CD8-positive, alpha-beta memory T cell (primary cell): ENCODE data around the gene ITGB8. TPM values are rescaled to one million over a fixed set of nuclear protein-coding genes. Genes with fewer than 3 reads are reported as not detected.
"Not testable (repeated sequence)": the region's sequence is repeated elsewhere in the genome, so short reads cannot be mapped to it uniquely, and the experiment has no call there.

Experiments used
- CTCF ChIA-PET: fragments of 350-600 bp; sonication (Branson Sonifier 250); formaldehyde crosslinking; loops from one replicate; lab custom pipeline; 2021; ENCODE audit warnings: antibody characterized with exemption; lab: Charles Lee
- POLR2A ChIA-PET: fragments of 350-600 bp; sonication (Branson Sonifier 250); formaldehyde crosslinking; loops from one replicate; lab custom pipeline; 2021; ENCODE audit warnings: antibody characterized with exemption; lab: Charles Lee
- DNase-seq, 5 donors: peaks; one replicate each; pipeline versions ENCODE4 v3.0.0 to v3.0.0-alpha.2; 2020 to 2022; ENCODE audit warnings: mixed read lengths in 1 of 5
- H3K27ac ChIP-seq: one replicate; pipeline ENCODE4 v1.7.0; 2013; ENCODE audit warnings: low read depth, mild to moderate bottlenecking, low read length, moderate library complexity
- H3K27me3 ChIP-seq: 2 replicates; pipeline ENCODE4 v1.7.0; 2013; ENCODE audit warnings: low read length, mild to moderate bottlenecking; ENCODE audit not compliant: insufficient read depth, poor library complexity, severe bottlenecking
- H3K36me3 ChIP-seq: 2 replicates; pipeline ENCODE4 v1.7.0; 2013; ENCODE audit warnings: mild to moderate bottlenecking, low read length, moderate library complexity; ENCODE audit not compliant: insufficient read depth
- H3K4me1 ChIP-seq: 2 replicates; pipeline ENCODE4 v1.7.0; 2013; ENCODE audit warnings: mild to moderate bottlenecking, low read length, moderate library complexity; ENCODE audit not compliant: insufficient read depth
- H3K4me3 ChIP-seq: 2 replicates; pipeline ENCODE4 v1.7.0; 2013; ENCODE audit warnings: mild to moderate bottlenecking, low read length
- H3K9me3 ChIP-seq: 2 replicates; pipeline ENCODE4 v1.7.0; 2013; ENCODE audit warnings: mild to moderate bottlenecking, low read length
- H3K27ac Mint-ChIP-seq, 8 donors: one replicate each; pipeline ENCODE4 v1.8.0; 2020 to 2021; ENCODE audit warnings: mixed read lengths in 8 of 8, mild to moderate bottlenecking in 6 of 8, inconsistent platforms in 3 of 8, moderate library complexity in 3 of 8
- H3K27me3 Mint-ChIP-seq, 2 donors: one replicate each; pipeline ENCODE4 v1.8.0; 2020 to 2021; ENCODE audit warnings: mixed read lengths in 2 of 2, mild to moderate bottlenecking in 1 of 2, moderate library complexity in 1 of 2
- H3K36me3 Mint-ChIP-seq, 3 donors: one replicate each; pipeline ENCODE4 v1.8.0; 2020 to 2021; ENCODE audit warnings: mixed read lengths in 3 of 3, inconsistent platforms in 1 of 3, mild to moderate bottlenecking in 1 of 3
- H3K4me1 Mint-ChIP-seq, 3 donors: one replicate each; pipeline ENCODE4 v1.8.0; 2020 to 2021; ENCODE audit warnings: mixed read lengths in 3 of 3, inconsistent platforms in 1 of 3, mild to moderate bottlenecking in 1 of 3
- H3K4me3 Mint-ChIP-seq, 7 donors: one replicate each; pipeline ENCODE4 v1.8.0; 2020 to 2021; ENCODE audit warnings: mixed read lengths in 7 of 7, mild to moderate bottlenecking in 6 of 7, moderate library complexity in 4 of 7, inconsistent platforms in 2 of 7
- H3K9me3 Mint-ChIP-seq, 5 donors: one replicate each; pipeline ENCODE4 v1.8.0; 2020 to 2022; ENCODE audit warnings: mixed read lengths in 5 of 5, mild to moderate bottlenecking in 3 of 5, moderate library complexity in 2 of 5, inconsistent platforms in 1 of 5
- polyA plus RNA-seq: library from polyadenylated mRNA; unstranded; fragments of 300-500 nt; fragmentation: Illumina TruSeq; gene quantifications from one replicate; pipeline ENCODE4 v1.2.3, GENCODE V29; 2021
- total RNA-seq, 2 experiments: library from RNA; stranded (reverse); gene quantifications; one replicate each; pipeline ENCODE4 v1.2.3, GENCODE V29; 2021

ITGB8 gene
- total and polyA plus RNA-seq, 3 experiments from 2014 or later: 0.11 to 0.27 TPM; not detected in 1

GRCh38 chr7:20302300-20302699 lies 28.4 kb upstream of the ITGB8 start:
- H3K4me3 ChIP-seq, H3K27ac ChIP-seq, H3K36me3 ChIP-seq, H3K36me3 Mint-ChIP-seq, CTCF ChIA-PET, H3K9me3 ChIP-seq, DNase-seq, H3K4me3 Mint-ChIP-seq, H3K27ac Mint-ChIP-seq, H3K27me3 Mint-ChIP-seq, H3K27me3 ChIP-seq, H3K9me3 Mint-ChIP-seq, POLR2A ChIA-PET, H3K4me1 ChIP-seq: not testable (repeated sequence)
- peaks cover 4 to 12% (median 8%) of the 10 kb centered on the region in 3 donors for H3K4me1 Mint-ChIP-seq

- POLR2A ChIA-PET: no interaction called here
- CTCF ChIA-PET: no interaction called here
Measured at GRCh38 chr7:20302891-20303290, 27.8 kb upstream of the ITGB8 start.

GRCh38 chr7:20304366-20304765 lies 26.3 kb upstream of the ITGB8 start:
- POLR2A ChIA-PET: no interaction called here

More at GRCh38 chr7:20302891-20303290, 27.8 kb upstream of the ITGB8 start:
- H3K9me3 Mint-ChIP-seq: no peaks in the 10 kb centered on the region
- Histone ChIP-seq H3K36me3 (no peaks in the 10 kb centered on the region), H3K9me3 (no peaks in the 10 kb centered on the region), H3K27ac (no peak overlapping the region), H3K4me3 (no peak overlapping the region), H3K27me3 (no peaks in the 10 kb centered on the region), H3K4me1 (no peaks in the 10 kb centered on the region)
- H3K36me3 Mint-ChIP-seq: no peaks in the 10 kb centered on the region
- no peaks in the 10 kb centered on the region for H3K27me3 Mint-ChIP-seq
- H3K27ac Mint-ChIP-seq: no peak overlapping the region
- peaks cover 4 to 12% (median 8%) of the 10 kb centered on the region in 3 donors for H3K4me1 Mint-ChIP-seq
- H3K4me3 Mint-ChIP-seq: no peak overlapping the region
- no peak for DNase-seq

GRCh38 chr7:20305726-20306125 lies 25.0 kb upstream of the ITGB8 start:
- H3K4me3 ChIP-seq: no peak overlapping the region

More at GRCh38 chr7:20304366-20304765, 26.3 kb upstream of the ITGB8 start:
- H3K27me3 ChIP-seq: no peaks in the 10 kb centered on the region
- CTCF ChIA-PET: no interaction called here
- no peak overlapping the region for H3K27ac Mint-ChIP-seq
- no peak for DNase-seq
- H3K27ac ChIP-seq: no peak overlapping the region
- H3K9me3 ChIP-seq: no peaks in the 10 kb centered on the region
- H3K9me3 Mint-ChIP-seq: no peaks in the 10 kb centered on the region
- H3K36me3 Mint-ChIP-seq: no peaks in the 10 kb centered on the region
- peaks cover 4 to 11% (median 8%) of the 10 kb centered on the region in 3 donors for H3K4me1 Mint-ChIP-seq
- H3K4me3 ChIP-seq: no peak overlapping the region
- no peak overlapping the region for H3K4me3 Mint-ChIP-seq
- no peaks in the 10 kb centered on the region for H3K36me3 ChIP-seq
- no peaks in the 10 kb centered on the region for H3K4me1 ChIP-seq
- H3K27me3 Mint-ChIP-seq: no peaks in the 10 kb centered on the region

GRCh38 chr7:20306180-20306946 lies 24.3 kb upstream of the ITGB8 start:
- Histone ChIP-seq H3K9me3 (no peaks in the 10 kb centered on the region), H3K36me3 (no peaks in the 10 kb centered on the region), H3K27ac (no peak overlapping the region), H3K4me3 (no peak overlapping the region), H3K4me1 (no peaks in the 10 kb centered on the region), H3K27me3 (no peaks in the 10 kb centered on the region)
- no peak for DNase-seq
- Mint-ChIP-seq H3K27ac (no peak overlapping the region), H3K36me3 (no peaks in the 10 kb centered on the region), H3K27me3 (no peaks in the 10 kb centered on the region), H3K9me3 (no peaks in the 10 kb centered on the region), H3K4me3 (no peak overlapping the region), H3K4me1 (peaks cover 0 to 2% (median 0%) of the 10 kb centered on the region in 3 donors)
- POLR2A ChIA-PET: no interaction called here
- CTCF ChIA-PET: no interaction called here

More at GRCh38 chr7:20305726-20306125, 25.0 kb upstream of the ITGB8 start:
- CTCF ChIA-PET: no interaction called here
- Histone ChIP-seq H3K9me3 (no peaks in the 10 kb centered on the region), H3K36me3 (no peaks in the 10 kb centered on the region), H3K27ac (no peak overlapping the region), H3K4me1 (no peaks in the 10 kb centered on the region), H3K27me3 (no peaks in the 10 kb centered on the region)
- H3K36me3 Mint-ChIP-seq: no peaks in the 10 kb centered on the region
- no peak overlapping the region for H3K4me3 Mint-ChIP-seq
- no peak for DNase-seq
- H3K9me3 Mint-ChIP-seq: no peaks in the 10 kb centered on the region
- no peak overlapping the region for H3K27ac Mint-ChIP-seq
- H3K4me1 Mint-ChIP-seq: peaks cover 0 to 4% (median 0%) of the 10 kb centered on the region in 3 donors
- H3K27me3 Mint-ChIP-seq: no peaks in the 10 kb centered on the region
- POLR2A ChIA-PET: no interaction called here

- ChIA-PET POLR2A (no interaction called here), CTCF (no interaction called here)
- no peaks in the 10 kb centered on the region for H3K9me3 Mint-ChIP-seq
- Histone ChIP-seq H3K4me3 (no peak overlapping the region), H3K27me3 (no peaks in the 10 kb centered on the region), H3K9me3 (no peaks in the 10 kb centered on the region), H3K36me3 (no peaks in the 10 kb centered on the region), H3K27ac (no peak overlapping the region), H3K4me1 (no peaks in the 10 kb centered on the region)
- no peaks in the 10 kb centered on the region for H3K36me3 Mint-ChIP-seq
- H3K27me3 Mint-ChIP-seq: no peaks in the 10 kb centered on the region
- no peak overlapping the region for H3K4me3 Mint-ChIP-seq
- DNase-seq: no peak
- no peak overlapping the region for H3K27ac Mint-ChIP-seq
- H3K4me1 Mint-ChIP-seq: no peaks in the 10 kb centered on the region
Measured at GRCh38 chr7:20307119-20307518, 23.6 kb upstream of the ITGB8 start.

- CTCF ChIA-PET: no interaction called here
- no peak for DNase-seq
Measured at GRCh38 chr7:20307901-20308300, 22.8 kb upstream of the ITGB8 start.

GRCh38 chr7:20310301-20310700 lies 20.4 kb upstream of the ITGB8 start:
- H3K4me3 ChIP-seq: no peak overlapping the region
- H3K9me3 ChIP-seq: no peaks in the 10 kb centered on the region
- CTCF ChIA-PET: no interaction called here
- no peak overlapping the region for H3K27ac Mint-ChIP-seq
- no peak for DNase-seq
- no peaks in the 10 kb centered on the region for H3K27me3 Mint-ChIP-seq
- no peaks in the 10 kb centered on the region for H3K9me3 Mint-ChIP-seq
- POLR2A ChIA-PET: no interaction called here
- no peaks in the 10 kb centered on the region for H3K36me3 Mint-ChIP-seq
- H3K36me3 ChIP-seq: no peaks in the 10 kb centered on the region
- no peak overlapping the region for H3K4me3 Mint-ChIP-seq
- no peaks in the 10 kb centered on the region for H3K4me1 ChIP-seq
- no peaks in the 10 kb centered on the region for H3K27me3 ChIP-seq
- no peak overlapping the region for H3K27ac ChIP-seq
- H3K4me1 Mint-ChIP-seq: no peaks in the 10 kb centered on the region

More at GRCh38 chr7:20307901-20308300, 22.8 kb upstream of the ITGB8 start:
- Histone ChIP-seq H3K4me1 (no peaks in the 10 kb centered on the region), H3K9me3 (no peaks in the 10 kb centered on the region), H3K27me3 (no peaks in the 10 kb centered on the region), H3K4me3 (no peak overlapping the region), H3K27ac (no peak overlapping the region), H3K36me3 (no peaks in the 10 kb centered on the region)
- H3K36me3 Mint-ChIP-seq: no peaks in the 10 kb centered on the region
- POLR2A ChIA-PET: no interaction called here
- no peak overlapping the region for H3K4me3 Mint-ChIP-seq
- H3K4me1 Mint-ChIP-seq: no peaks in the 10 kb centered on the region
- H3K9me3 Mint-ChIP-seq: no peaks in the 10 kb centered on the region
- no peaks in the 10 kb centered on the region for H3K27me3 Mint-ChIP-seq
- no peak overlapping the region for H3K27ac Mint-ChIP-seq
